Esophagus squamous epithelium (tissue), 5 donors: ENCODE data around the gene PDZD4. TPM values are rescaled to one million over a fixed set of nuclear protein-coding genes. Genes with fewer than 3 reads are reported as not detected.

Experiments used
- DNase-seq: peaks from one replicate; lab custom pipeline; 2025; lab: John Stamatoyannopoulos, UW
- H3K27ac ChIP-seq, 4 donors: fragments of 200-600 bp; sonication (generic); one replicate each; pipeline ENCODE4 v1.5.1; 2016 to 2019; ENCODE audit warnings: mild to moderate bottlenecking in 1 of 4
- H3K27me3 ChIP-seq, 4 donors: fragments of 200-600 bp; sonication (generic); 1 replicate in 3 of 4; 2 replicates in 1 of 4; pipeline versions ENCODE4 v1.5.1 to v1.6.0; 2017 to 2021; ENCODE audit warnings: antibody characterized with exemption in 1 of 4
- H3K36me3 ChIP-seq, 3 donors: fragments of 200-600 bp; sonication (generic); one replicate each; pipeline ENCODE4 v1.5.1; 2016 to 2019
- H3K4me1 ChIP-seq, 3 donors: fragments of 200-600 bp; sonication (generic); one replicate each; pipeline ENCODE4 v1.5.1; 2017 to 2019
- H3K4me3 ChIP-seq, 4 donors: fragments of 200-600 bp; sonication (generic); 1 replicate in 3 of 4; 2 replicates in 1 of 4; pipeline ENCODE4 v1.5.1; 2016 to 2019; ENCODE audit warnings: mild to moderate bottlenecking in 2 of 4, moderate library complexity in 1 of 4
- H3K9me3 ChIP-seq, 3 donors: fragments of 200-600 bp; sonication (generic); one replicate each; pipeline ENCODE4 v1.5.1; 2016 to 2019
- CTCF ChIP-seq, 6 experiments: fragments of 450-650 bp in 4 of 6; fragments of 200-600 bp in 2 of 6; sonication (generic) in 2 of 6; IDR thresholded peaks; one replicate each; pipeline ENCODE4 v1.5.1; 2016 to 2019; ENCODE audit warnings: antibody characterized with exemption in 6 of 6, mild to moderate bottlenecking in 4 of 6, moderate library complexity in 4 of 6
- POLR2A ChIP-seq, 4 donors: fragments of 450-650 bp; IDR thresholded peaks; one replicate each; pipeline ENCODE4 v1.6.1; 2017; ENCODE audit warnings: antibody characterized with exemption in 4 of 4, mild to moderate bottlenecking in 4 of 4, moderate library complexity in 3 of 4
- WGBS, 2 donors: methylation state at CpG; one replicate each; pipeline ENCODE4 v1.1.5; 2018; 5-methylcytosine and 5-hydroxymethylcytosine counted together
- intact Hi-C: fragments of 100-400 bp; cut with DNase I; formaldehyde crosslinking; loops from one replicate; pipeline ENCODE4 v1.15.0; 2022
- total RNA-seq, 4 donors: library from RNA; depleted of rRNA; stranded (reverse); fragments of >200 nt; gene quantifications; one replicate each; pipeline ENCODE4 v1.1.0, GENCODE V29; 2016
- donor health status: DM: yes; HTN: yes; CAD: no.

PDZD4 gene
- total RNA-seq, 4 donors from 2014 or later, result 0.97 to 3.4 (median 1.9) TPM

- Histone ChIP-seq H3K36me3 (peaks cover 0 to 10% (median 0%) of the 10 kb centered on the region in 3 donors), H3K4me3 (no peak overlapping the region), H3K4me1 (peaks cover 3 to 28% (median 5%) of the 10 kb centered on the region in 3 donors), H3K9me3 (no peaks in the 10 kb centered on the region), H3K27ac (no peak overlapping the region), H3K27me3 (no peaks in the 10 kb centered on the region)
- intact Hi-C loops, result no loop called here
- TF ChIP-seq CTCF (IDR thresholded peaks at IDR 0.05) (no peak), POLR2A (IDR thresholded peaks at IDR 0.05) (no peak)
- DNase-seq, result no peak
- no CpG with 5 or more reads among the region's 22 CpGs for WGBS, 2 donors
Observed at GRCh38 chrX:153776611-153777045, 53.7 kb downstream of the PDZD4 start.

- DNase-seq, result no peak
- WGBS, 2 donors, result no CpG with 5 or more reads among the region's 20 CpGs
- no peaks in the 10 kb centered on the region for H3K27me3 ChIP-seq
Observed at GRCh38 chrX:153776120-153776599, 54.2 kb downstream of the PDZD4 start.

GRCh38 chrX:153775293-153776119, 54.8 kb downstream of the PDZD4 start:
- H3K27me3 ChIP-seq, result no peaks in the 10 kb centered on the region
- TF ChIP-seq POLR2A (IDR thresholded peaks at IDR 0.05) (no peak), CTCF (IDR thresholded peaks at IDR 0.05) (no peak)
- intact Hi-C loops, result no loop called here
- H3K4me3 ChIP-seq, result no peak overlapping the region
- peaks cover 0 to 12% (median 0%) of the 10 kb centered on the region in 3 donors for H3K36me3 ChIP-seq
- H3K9me3 ChIP-seq, result no peaks in the 10 kb centered on the region
- 88 to 90% methylated on average over 6 to 11 of the region's 42 CpGs for WGBS, 2 donors
- peaks cover 0 to 16% (median 0%) of the 10 kb centered on the region in 3 donors for H3K4me1 ChIP-seq
- H3K27ac ChIP-seq, result no peak overlapping the region
- no peak for DNase-seq

More at GRCh38 chrX:153776120-153776599, 54.2 kb downstream of the PDZD4 start:
- Histone ChIP-seq H3K27ac (no peak overlapping the region), H3K9me3 (no peaks in the 10 kb centered on the region), H3K36me3 (peaks cover 0 to 12% (median 0%) of the 10 kb centered on the region in 3 donors), H3K4me3 (no peak overlapping the region), H3K4me1 (peaks cover 0 to 23% (median 5%) of the 10 kb centered on the region in 3 donors)
- intact Hi-C loops, result no loop called here
- TF ChIP-seq CTCF (IDR thresholded peaks at IDR 0.05), result no peak

- Histone ChIP-seq H3K4me1 (peaks cover 0 to 11% (median 0%) of the 10 kb centered on the region in 3 donors), H3K9me3 (no peaks in the 10 kb centered on the region), H3K36me3 (peaks cover 0 to 12% (median 0%) of the 10 kb centered on the region in 3 donors), H3K27ac (no peak overlapping the region), H3K27me3 (no peaks in the 10 kb centered on the region), H3K4me3 (no peak overlapping the region)
- DNase-seq, result no peak
- intact Hi-C loops, result no loop called here
- no CpG with 5 or more reads among the region's 37 CpGs for WGBS, 2 donors
- TF ChIP-seq CTCF (IDR thresholded peaks at IDR 0.05), result no peak
Observed at GRCh38 chrX:153774576-153775292, 55.6 kb downstream of the PDZD4 start.
